ENCODE data around the gene GABBR2.
"Not testable (repeated sequence)": the region's sequence is repeated elsewhere in the genome, so short reads cannot be mapped to it uniquely, and the experiment has no call there.

The GABBR2 gene

DNA sequence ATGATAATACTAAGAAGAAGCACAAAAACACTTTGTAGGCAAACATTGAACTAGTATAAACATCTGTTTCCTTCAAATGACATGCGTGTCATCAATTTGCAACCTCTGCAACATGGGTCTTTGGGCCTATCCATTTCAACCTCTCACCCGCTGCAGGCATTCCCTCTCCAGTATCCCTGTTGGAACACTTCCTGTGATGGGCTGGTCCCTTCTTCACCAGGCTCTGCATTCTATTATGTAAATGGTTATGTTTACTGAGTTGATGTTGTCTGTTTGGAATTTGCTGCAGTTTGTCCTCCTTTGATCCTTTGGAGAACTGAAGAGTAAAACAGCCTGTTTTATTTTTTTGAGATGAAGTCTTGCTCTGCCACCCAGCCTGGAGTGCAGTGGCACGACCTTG is 436.7 kb downstream of the GABBR2 start:
- no peak for DNase-seq

GRCh38 chr9:98271479-98271878 is 437.3 kb downstream of the GABBR2 start:
- DNase-seq = no peak

GRCh38 chr9:98270284-98270683 is 438.5 kb downstream of the GABBR2 start:
- DNase-seq = not testable (repeated sequence)

GRCh38 chr9:98269652-98270051 is 439.1 kb downstream of the GABBR2 start:
- DNase-seq = not testable (repeated sequence)

DNA sequence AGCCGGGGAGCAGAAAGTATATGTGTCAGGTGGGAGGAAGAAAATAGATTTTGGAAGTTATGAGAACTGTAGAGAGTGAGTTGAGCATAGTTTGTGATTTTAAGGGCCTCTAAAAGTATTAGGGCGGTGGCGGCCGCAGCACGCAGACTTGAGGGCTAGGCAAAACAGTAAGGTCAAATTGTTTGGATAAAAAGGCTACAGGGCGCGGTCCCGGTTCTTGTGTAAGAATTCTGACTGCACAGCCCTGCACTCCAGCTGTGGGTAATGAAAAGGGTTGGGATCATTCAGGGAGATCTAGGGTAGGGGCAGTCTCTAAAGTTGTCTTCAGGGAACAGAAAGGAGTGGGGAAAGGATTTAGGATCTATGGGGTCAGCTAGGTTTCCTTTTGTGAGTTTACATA is 441.2 kb downstream of the GABBR2 start:
- DNase-seq = not testable (repeated sequence)

- DNase-seq = no peak
These were observed 444.2 kb downstream of the GABBR2 start for GRCh38 chr9:98264516-98264915.

DNA sequence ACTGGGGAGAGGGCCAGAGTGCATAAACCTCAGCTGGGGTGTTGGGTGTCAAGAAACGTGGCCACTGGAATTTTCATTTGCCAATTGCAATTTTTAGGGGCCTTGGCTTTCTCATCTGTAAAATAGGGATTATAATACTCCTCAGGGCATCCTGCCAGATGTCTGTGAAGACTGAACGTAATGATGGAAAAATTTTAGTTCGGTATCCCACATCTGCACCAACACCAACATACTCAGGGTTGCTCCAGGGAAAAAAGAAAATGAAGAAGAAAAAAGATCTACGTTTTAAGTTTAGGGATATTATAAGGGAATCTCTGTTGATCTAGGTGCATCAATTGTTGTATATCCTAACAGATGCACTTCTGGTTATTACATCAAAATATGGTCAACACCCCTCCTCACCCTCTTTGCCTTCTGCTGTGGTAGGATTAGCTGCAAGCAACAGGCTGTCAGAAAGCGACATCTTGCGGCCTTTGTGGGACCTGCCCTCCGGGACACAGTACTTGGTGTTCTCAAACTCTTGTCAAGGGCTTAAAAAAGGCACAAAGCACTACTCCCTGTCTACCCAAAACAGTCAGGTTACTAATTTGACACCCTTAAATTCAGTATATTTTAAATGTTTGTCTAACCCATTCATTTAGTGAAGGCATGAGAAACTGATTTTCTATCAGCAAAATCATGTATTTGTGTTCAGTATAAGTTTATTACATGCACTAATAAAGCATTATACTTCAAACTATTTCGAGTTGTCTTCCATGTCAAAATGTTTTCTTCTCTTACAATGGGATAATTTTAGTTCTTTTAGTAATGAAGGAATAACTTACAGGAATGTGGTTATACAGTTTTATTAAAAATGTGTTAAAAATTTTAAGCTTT is 445.0 kb downstream of the GABBR2 start:
- DNase-seq = peak; percentile 81

DNA sequence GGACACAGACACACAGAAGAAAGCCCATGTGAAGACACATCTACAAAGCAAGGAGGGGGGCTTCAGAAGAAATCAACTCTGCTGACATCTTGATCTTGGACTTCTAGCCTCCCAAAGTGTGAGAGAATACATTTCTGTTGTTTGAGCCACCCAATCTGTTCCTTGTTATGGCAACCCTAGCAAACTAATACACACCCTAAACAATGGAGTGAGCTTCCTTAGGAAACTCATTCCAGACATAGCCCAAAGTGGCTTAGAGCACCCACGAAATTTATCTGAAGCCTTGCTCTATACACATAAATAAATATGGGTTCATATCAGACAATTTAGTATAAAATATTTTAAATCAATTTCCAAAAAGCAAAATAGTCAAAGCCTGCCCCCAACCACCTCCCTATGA is 445.7 kb downstream of the GABBR2 start:
- DNase-seq = no peak

DNA sequence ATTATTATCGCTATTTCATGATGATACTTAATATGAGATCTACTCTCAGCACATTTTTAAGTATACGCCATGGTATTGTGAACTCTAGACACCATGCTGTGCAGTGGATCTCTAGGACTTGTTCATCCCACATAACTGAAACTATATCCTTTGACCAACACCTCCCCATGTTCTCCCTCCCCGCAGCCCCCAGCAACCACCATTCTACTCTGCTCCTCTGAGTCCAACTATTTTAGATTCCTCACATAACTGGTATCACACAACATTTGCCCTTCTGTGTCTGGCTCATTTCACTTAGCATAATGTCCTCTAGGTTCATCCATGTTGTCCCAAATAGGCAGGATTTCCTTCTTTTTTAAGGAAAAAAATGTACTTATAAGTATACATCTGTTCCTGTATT is 446.7 kb downstream of the GABBR2 start:
- no peak for DNase-seq

DNA sequence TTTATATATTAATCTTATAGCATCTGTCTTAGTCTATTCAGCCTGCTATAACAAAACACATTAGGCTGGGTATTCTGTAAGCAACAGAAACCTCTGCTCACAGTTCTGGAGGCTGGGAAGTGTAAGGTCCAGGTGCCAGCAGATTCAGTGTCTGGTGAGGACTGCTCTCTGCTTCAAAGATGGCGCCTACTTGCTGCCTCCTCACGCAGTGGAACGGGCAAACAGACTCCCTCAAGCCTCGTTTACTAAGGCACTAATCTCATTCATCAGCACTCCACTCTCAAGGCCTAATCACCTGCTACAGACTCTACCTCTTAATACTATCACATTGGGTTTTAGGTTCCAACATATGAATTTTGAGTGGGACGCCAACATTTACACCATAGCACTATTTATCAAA is 448.1 kb downstream of the GABBR2 start:
- no peak for DNase-seq

DNA sequence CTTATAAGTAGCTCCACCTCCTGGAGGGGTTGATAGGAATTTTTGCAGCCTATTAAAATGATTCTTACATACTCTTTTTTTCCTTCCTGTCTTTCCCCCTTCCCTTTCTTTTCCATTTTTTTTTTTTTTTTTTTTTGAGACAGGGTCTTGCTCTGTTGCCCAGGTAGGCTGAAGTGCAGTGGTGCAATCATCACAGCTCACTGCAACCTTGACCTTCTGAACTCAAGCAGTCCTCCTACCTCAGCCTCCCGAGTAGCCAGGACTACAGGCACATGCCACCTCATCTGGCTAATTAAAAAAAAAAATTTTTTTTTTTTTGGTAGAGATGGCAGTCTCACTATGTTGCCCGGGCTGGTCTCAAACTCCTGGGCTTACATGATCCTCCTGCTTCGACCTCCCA is 448.9 kb downstream of the GABBR2 start:
- DNase-seq = no peak

- no peak for DNase-seq
These were observed 452.0 kb downstream of the GABBR2 start for GRCh38 chr9:98256756-98257155.

DNA sequence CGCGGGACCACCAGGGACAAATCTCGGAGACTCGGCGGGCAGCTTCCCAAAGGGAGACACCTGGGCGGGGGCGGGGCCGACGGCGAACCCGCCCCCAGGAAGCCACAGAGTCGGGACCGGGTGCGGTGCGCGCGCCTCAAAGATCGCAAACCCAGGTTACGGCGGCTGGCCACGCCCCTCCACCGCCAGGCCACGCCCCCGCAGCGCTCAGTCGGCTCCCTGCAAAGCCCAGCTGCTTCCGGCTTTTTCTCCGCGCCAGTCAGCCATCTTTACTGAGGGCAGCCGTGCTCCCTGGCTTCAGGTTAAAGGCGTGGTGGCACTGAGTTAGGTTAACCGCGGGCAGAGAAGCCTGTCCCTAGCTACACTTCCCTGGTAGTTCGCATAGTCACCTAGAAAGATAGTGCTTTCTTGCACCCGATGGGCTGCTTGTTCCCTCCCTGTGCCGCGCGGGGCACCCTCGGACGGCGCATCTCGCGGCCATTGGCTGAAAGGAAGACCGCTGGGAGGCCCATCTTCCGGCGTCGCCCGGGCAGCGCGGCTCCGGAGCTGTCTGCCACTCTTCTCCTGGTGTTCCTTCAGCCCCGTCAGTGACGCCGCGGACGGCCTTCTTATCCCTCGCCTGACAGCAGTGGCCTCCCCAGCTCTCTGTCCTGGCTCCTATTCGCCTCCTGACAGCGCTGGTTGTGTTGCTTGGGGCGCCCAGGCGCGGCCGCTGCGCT is 453.0 kb downstream of the GABBR2 start, which contains the start of gene TBC1D2:
Gene TBC1D2, minus strand, starts transcription at position 72 of the 719 bp plus-strand sequence. CDS start 108 bp downstream, outside the sequence.
- peak; percentile 99 for DNase-seq

DNA sequence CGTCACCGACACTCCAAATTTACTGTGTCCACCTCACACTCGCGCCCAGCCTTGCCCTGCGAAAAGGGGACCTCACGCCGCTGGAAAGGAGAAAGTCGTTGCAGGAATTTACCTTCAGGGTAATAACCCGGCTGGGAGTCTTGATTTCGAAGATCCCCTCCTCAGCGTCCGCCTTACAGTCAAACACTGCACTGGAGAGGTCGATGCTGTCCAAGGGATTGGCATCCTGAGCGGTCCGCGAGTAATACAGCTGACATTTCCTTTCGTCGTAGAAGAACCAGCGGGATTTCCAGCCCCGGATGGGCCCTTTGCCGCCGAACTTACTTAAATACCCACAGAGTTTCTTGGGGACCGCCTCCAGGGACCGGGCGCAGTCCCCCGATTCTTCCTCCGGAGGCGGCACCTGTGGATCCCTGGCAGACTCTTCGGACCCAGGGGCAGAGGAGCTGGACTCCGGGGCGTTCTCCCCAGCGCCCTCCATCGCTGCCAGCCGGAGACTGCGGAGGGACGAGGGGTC is 453.6 kb downstream of the GABBR2 start:
- no peak for DNase-seq

DNA sequence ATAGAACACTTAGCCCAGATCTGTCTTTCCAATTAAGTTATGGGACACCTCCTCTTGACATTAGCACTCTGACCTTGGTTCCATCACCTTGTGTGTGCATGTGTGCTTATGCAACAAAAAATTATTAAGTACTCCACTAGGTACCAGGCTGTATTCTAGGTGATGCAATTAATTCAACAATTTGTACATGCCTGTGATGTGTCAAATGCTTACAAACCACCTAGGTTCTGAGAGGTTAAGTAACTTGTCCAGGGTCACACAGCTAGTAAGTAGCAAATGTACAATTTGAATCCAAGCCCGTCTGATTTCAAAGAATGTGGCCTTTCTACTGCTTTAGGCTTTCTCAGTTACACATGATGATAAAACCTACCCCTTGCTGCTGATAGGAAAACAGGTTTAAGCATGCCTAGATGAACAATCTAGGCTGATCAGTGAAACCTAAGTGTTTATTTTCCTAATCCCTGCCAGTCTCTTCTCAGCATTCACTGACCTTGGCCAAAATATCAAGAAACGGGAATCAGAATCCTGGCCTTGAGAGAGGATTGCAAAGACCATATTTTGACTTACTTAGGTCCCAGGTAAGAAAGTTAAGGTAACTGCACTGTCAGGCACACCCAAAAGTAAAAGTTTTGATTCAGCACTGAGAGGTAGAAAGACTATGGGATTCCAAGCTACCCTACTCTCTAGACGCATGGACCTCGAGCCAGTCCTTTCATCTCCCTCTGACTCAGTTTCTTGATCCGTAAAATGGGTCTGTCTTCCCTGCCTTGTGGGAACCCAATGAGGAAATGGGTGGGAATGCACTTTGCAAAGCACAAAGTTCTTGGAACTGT is 454.3 kb downstream of the GABBR2 start:
- DNase-seq = no peak

GRCh38 chr9:98253565-98253964 is 455.2 kb downstream of the GABBR2 start:
- no peak for DNase-seq

DNA sequence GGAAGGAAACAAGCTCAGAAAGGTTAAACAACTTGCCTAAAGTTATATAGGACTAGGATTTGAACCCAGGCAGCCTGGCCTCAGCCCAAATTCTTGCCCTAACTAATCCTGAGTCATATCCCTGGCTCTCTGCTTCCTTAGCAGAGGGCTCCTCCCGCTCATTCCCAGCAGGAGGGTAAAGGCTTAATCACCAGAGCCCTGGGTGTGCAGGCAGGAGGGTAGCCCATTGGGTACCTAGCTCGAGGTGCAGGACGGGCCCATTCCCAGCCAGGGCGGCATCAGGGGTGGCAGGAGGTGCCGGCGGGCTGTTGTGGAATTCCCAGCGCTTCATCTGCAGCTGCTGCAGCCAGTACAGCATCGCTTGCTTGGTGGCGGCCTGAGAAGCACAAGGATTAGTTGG is 457.2 kb downstream of the GABBR2 start:
- DNase-seq = no peak

DNA sequence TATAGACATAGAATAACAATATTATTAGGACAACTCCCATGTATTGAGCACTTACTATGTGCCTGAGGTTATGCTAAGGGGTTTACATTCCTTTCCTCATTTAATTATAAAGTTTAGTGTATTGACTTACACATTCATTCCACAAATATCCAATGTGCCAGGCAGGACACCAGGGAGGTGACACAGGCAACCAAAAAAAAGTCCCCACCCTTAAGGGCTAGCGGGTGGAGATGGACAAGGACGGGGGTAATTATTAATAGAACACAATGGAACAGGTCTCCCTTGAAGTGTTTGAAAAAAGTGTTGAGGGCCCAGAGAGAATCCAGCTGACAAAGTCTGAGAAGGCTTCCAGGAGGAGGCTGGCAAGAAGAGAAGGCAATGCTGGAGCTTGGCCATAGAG is 459.0 kb downstream of the GABBR2 start:
- DNase-seq = no peak

- no peak for DNase-seq
These were observed 459.8 kb downstream of the GABBR2 start for GRCh38 chr9:98248737-98249474.

GRCh38 chr9:98247831-98248657 is 460.7 kb downstream of the GABBR2 start:
- no peak for DNase-seq

- DNase-seq = no peak
These were observed 466.3 kb downstream of the GABBR2 start for GRCh38 chr9:98242426-98242825.

Data from activated CD8-positive, alpha-beta memory T cell treated with anti-CD3 and anti-CD28 coated beads, Interleukin-2, amount 50 U/mL, for 48 hours (primary cell).